ENCODE results near the gene NEURL3. TPM values are rescaled to one million over a fixed set of nuclear protein-coding genes. Genes with fewer than 3 reads are reported as not detected.

The NEURL3 gene
- total and polyA plus RNA-seq, 2 donors, result 0.04 TPM; not detected in 1

DNA sequence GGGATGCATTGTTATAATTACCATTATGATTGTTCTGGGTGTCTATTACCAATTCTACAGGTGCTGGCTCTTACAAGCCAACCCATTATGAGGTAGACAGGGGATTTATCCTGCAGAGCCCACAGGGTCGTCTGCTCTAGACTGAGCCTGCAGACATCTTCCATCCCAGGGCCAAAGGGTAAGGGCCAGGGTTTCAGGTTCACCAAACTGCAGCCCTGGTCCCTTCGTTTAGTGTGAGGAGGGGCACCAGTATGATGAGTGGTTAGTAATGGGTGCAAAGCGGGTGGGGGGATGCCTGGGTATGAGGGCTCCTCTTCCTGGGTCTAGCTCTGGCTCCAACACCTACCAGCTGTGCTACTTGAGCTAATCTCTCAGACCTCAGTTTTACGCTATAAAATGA, 30.2 kb upstream of the NEURL3 start:
- WGBS, result 92% methylated on average over 4 of the region's 4 CpGs
- no peak overlapping the region for H3K27ac ChIP-seq (ENCODE audit: low read depth)

GRCh38 chr2:96534701-96535181, 29.6 kb upstream of the NEURL3 start:
- no peak overlapping the region for H3K27ac ChIP-seq (ENCODE audit: low read depth)
- H3K36me3 ChIP-seq (ENCODE audit: insufficient read depth), result no peaks in the 10 kb centered on the region
- no peak for DNase-seq (ENCODE audit: extremely low spot score)
- H3K4me1 ChIP-seq (ENCODE audit: insufficient read depth), result peaks cover 4% of the 10 kb centered on the region
- 33% methylated on average over 5 of the region's 5 CpGs for WGBS
- no peak overlapping the region for H3K4me3 ChIP-seq (ENCODE audit: low read depth, low read length)

More for the DNA sequence above, 30.2 kb upstream of the NEURL3 start:
- peaks cover 4% of the 10 kb centered on the region for H3K4me1 ChIP-seq (ENCODE audit: insufficient read depth)
- H3K4me3 ChIP-seq (ENCODE audit: low read depth, low read length), result no peak overlapping the region
- no peak for DNase-seq (ENCODE audit: extremely low spot score)
- no peaks in the 10 kb centered on the region for H3K36me3 ChIP-seq (ENCODE audit: insufficient read depth)

DNA sequence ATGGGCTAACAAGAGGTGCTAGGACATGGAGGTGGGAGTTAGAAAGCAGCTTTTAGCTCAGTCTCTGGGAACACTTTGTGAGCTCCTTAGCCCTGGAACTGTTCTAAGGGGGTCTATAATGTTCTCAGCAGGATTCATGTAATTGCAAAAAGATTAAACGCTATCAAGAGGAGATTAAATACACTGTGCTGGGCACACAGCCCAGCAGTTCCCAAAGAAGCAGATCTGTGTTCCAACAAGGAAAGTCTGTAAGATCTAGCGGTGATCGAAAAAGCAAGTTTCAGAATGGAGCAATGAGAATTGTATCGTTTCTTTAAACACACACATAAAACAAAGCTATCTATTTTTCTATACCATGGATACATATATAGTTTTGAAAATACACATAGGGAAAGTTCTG, 29.0 kb upstream of the NEURL3 start:
- Histone ChIP-seq H3K27ac (ENCODE audit: low read depth) (peak overlapping the region; percentile 74), H3K4me1 (ENCODE audit: insufficient read depth) (peaks cover 4% of the 10 kb centered on the region), H3K36me3 (ENCODE audit: insufficient read depth) (no peaks in the 10 kb centered on the region), H3K4me3 (ENCODE audit: low read depth, low read length) (no peak overlapping the region)
- no peak for DNase-seq (ENCODE audit: extremely low spot score)
- 15% methylated on average over 4 of the region's 4 CpGs for WGBS

DNA sequence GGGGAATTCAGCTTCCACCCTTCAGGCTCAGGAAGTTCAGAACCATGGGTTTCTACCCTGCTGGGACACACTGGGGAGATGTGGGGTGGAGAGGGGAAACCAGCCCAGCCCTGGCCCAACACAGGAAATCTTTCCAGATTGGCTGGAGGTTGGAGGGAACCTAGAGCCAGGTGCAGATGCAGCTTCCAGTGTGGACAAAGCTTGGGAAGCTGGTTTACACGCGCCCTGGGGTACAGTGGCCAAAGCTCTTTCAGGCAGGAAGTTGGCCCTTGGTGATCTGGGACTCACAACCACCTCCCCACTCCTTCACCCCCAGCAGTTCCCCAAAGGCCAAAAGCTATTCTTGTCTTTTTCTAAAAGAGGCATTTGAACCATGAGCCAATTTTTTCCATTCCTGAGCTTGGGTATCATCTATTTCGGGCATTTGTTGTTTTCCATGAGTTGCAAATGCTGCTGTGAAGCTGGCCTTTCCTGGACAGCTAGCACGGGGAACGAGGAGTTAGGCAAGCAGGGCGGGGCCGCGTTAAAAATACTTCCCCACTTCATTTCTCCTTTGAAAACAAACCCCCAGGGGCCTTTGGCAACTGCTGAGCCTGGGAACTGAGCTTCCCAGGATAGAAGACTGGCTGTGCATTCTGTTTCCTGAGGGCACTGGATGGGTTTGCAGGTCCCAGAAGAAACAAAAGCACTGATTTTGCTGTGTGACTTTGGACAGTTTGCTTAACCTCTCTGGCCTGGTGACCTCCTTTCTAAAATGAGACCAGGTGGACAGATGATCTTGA, 28.3 kb upstream of the NEURL3 start:
- Histone ChIP-seq H3K36me3 (ENCODE audit: insufficient read depth) (no peaks in the 10 kb centered on the region), H3K27ac (ENCODE audit: low read depth) (peak overlapping the region; percentile 85), H3K4me3 (ENCODE audit: low read depth, low read length) (no peak overlapping the region), H3K4me1 (ENCODE audit: insufficient read depth) (peaks cover 4% of the 10 kb centered on the region)
- no peak for DNase-seq (ENCODE audit: extremely low spot score)
- 13% methylated on average over 8 of the region's 8 CpGs for WGBS

GRCh38 chr2:96532641-96533291, 27.6 kb upstream of the NEURL3 start:
- DNase-seq (ENCODE audit: extremely low spot score), result no peak
- peaks cover 4% of the 10 kb centered on the region for H3K4me1 ChIP-seq (ENCODE audit: insufficient read depth)
- WGBS, result 75% methylated on average over 7 of the region's 7 CpGs
- H3K36me3 ChIP-seq (ENCODE audit: insufficient read depth), result no peaks in the 10 kb centered on the region
- no peak overlapping the region for H3K4me3 ChIP-seq (ENCODE audit: low read depth, low read length)
- peak overlapping the region; percentile 85 for H3K27ac ChIP-seq (ENCODE audit: low read depth)

- 5% methylated on average over 23 of the region's 23 CpGs for WGBS
Measured at GRCh38 chr2:96531872-96532505, 26.8 kb upstream of the NEURL3 start.

DNA sequence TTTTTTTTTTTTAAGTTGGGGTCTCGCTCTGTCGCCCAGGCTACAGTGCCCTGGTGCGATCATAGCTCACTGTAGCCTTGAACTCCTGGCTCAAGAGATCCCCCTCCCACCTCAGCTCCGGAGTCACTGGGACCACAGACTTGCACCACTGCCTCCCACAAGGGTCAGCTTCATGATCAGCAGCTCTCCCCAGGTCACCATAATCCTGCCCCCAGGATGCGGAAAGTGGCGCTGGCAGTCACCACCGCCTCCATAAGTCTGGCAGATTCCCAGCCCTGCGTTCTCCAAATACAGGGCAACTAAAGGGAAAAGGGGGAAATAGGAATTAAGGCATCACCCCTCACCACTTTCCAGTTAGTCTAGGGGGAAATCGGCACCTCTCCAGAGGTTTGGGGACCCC, 26.2 kb upstream of the NEURL3 start:
- no peak for DNase-seq (ENCODE audit: extremely low spot score)
- H3K36me3 ChIP-seq (ENCODE audit: insufficient read depth), result no peaks in the 10 kb centered on the region
- peak overlapping the region; percentile 83 for H3K27ac ChIP-seq (ENCODE audit: low read depth)
- WGBS, result 76% methylated on average over 9 of the region's 9 CpGs
- H3K4me3 ChIP-seq (ENCODE audit: low read depth, low read length), result no peak overlapping the region
- H3K4me1 ChIP-seq (ENCODE audit: insufficient read depth), result peaks cover 4% of the 10 kb centered on the region

More at GRCh38 chr2:96531872-96532505, 26.8 kb upstream of the NEURL3 start:
- H3K27ac ChIP-seq (ENCODE audit: low read depth), result peak overlapping the region; percentile 85
- H3K4me1 ChIP-seq (ENCODE audit: insufficient read depth), result peaks cover 4% of the 10 kb centered on the region
- DNase-seq (ENCODE audit: extremely low spot score), result peak; percentile 99
- peak overlapping the region; percentile 3 for H3K4me3 ChIP-seq (ENCODE audit: low read depth, low read length)
- no peaks in the 10 kb centered on the region for H3K36me3 ChIP-seq (ENCODE audit: insufficient read depth)

GRCh38 chr2:96530474-96531357, 25.6 kb upstream of the NEURL3 start:
- no peaks in the 10 kb centered on the region for H3K36me3 ChIP-seq (ENCODE audit: insufficient read depth)
- H3K4me3 ChIP-seq (ENCODE audit: low read depth, low read length), result no peak overlapping the region
- H3K27ac ChIP-seq (ENCODE audit: low read depth), result peak overlapping the region; percentile 24
- no peak for DNase-seq (ENCODE audit: extremely low spot score)
- WGBS, result 74% methylated on average over 16 of the region's 16 CpGs
- H3K4me1 ChIP-seq (ENCODE audit: insufficient read depth), result peaks cover 4% of the 10 kb centered on the region

DNA sequence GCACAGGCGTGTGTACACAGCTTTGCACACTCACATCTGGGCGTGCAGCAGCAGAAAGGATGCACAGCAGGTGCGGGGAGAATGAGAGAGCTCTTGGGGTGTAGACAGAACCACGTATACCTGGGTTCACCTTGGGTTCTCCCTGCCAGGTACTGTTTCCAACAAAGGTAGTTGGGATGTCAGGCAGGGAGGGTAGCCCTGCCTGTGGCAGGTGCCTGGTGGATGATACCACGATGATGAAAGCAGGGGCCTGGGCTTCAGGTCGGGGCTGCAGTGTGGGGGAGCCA, 24.9 kb upstream of the NEURL3 start:
- no peak for DNase-seq (ENCODE audit: extremely low spot score)
- Histone ChIP-seq H3K27ac (ENCODE audit: low read depth) (no peak overlapping the region), H3K4me3 (ENCODE audit: low read depth, low read length) (no peak overlapping the region), H3K4me1 (ENCODE audit: insufficient read depth) (peaks cover 4% of the 10 kb centered on the region), H3K36me3 (ENCODE audit: insufficient read depth) (no peaks in the 10 kb centered on the region)
- 85% methylated on average over 6 of the region's 6 CpGs for WGBS

DNA sequence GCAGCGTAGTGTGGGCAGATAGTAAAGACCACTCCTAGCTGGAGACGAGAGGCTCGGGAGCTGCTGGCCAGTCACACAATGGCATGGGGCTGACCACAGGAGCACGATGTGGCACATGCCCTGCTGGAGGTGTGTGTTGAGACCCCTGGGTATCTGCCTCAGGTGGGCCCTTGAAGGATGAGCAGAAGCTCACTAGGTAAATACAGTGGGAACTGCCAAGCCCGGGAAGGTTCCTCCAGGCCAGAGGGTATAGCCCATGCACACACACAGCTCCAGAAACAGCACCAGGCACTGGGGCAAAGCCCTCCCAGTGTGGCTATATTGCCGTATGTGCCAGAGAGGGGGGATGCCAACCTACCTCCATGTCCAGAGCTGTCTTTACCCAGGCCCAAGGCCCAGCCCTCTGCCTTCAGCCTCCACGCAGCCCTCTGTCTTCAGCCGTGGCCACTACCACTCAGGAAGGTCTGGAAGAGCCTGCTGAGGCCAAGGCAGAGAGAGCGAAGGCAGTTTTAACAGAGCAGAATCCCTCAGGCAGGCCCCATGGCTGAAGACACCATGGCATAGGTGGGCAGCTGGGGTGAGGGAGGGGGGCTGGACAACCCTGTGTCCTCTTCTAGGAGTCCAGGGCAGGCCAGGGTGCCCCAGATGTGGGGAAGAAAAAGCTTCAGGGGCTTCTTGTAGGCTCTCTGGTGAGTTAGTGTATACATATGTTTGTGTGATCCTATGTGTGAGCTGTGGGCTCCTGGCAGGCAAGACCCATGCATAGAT, 24.4 kb upstream of the NEURL3 start:
- H3K4me3 ChIP-seq (ENCODE audit: low read depth, low read length), result no peak overlapping the region
- DNase-seq (ENCODE audit: extremely low spot score), result no peak

DNA sequence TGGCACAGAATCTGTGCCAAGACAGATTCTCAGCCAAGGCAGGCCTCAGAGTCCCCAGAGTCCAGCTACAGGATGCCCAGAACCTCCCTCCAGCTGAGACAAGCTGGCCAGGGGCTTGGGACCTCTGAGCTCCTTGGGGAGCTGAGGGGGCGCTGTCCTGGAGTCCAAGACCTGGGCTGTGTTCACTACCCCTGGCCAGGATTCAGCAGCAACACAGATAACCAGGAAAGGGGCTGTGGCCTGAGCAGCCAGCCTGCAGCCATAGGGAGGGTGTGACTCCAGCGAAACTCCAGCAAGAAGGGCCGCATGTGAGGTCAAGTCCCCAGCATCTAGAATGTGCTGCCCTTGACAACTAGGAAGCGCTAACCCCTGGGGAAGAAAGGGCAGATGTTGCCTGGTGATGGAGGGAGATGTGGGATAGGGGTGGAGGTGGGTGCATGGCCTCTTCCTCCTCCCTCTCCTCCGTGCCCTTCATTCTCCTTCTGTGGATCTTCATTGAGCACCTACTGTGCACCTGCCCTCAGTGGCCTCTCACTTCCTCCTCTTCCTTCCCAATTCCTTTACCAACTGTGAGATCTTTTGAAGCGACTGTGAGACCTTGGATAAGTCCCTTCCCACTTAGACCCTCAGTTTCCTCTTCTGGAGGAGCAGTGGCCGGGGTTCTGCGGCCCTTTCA, 23.7 kb upstream of the NEURL3 start:
- Histone ChIP-seq H3K36me3 (ENCODE audit: insufficient read depth) (no peaks in the 10 kb centered on the region), H3K27ac (ENCODE audit: low read depth) (no peak overlapping the region), H3K4me1 (ENCODE audit: insufficient read depth) (peaks cover 4% of the 10 kb centered on the region), H3K4me3 (ENCODE audit: low read depth, low read length) (no peak overlapping the region)
- 82% methylated on average over 8 of the region's 8 CpGs for WGBS
- DNase-seq (ENCODE audit: extremely low spot score), result no peak

More for the DNA sequence above, 24.4 kb upstream of the NEURL3 start:
- H3K36me3 ChIP-seq (ENCODE audit: insufficient read depth), result no peaks in the 10 kb centered on the region
- no peak overlapping the region for H3K27ac ChIP-seq (ENCODE audit: low read depth)
- peaks cover 4% of the 10 kb centered on the region for H3K4me1 ChIP-seq (ENCODE audit: insufficient read depth)
- WGBS, result 93% methylated on average over 9 of the region's 9 CpGs

DNA sequence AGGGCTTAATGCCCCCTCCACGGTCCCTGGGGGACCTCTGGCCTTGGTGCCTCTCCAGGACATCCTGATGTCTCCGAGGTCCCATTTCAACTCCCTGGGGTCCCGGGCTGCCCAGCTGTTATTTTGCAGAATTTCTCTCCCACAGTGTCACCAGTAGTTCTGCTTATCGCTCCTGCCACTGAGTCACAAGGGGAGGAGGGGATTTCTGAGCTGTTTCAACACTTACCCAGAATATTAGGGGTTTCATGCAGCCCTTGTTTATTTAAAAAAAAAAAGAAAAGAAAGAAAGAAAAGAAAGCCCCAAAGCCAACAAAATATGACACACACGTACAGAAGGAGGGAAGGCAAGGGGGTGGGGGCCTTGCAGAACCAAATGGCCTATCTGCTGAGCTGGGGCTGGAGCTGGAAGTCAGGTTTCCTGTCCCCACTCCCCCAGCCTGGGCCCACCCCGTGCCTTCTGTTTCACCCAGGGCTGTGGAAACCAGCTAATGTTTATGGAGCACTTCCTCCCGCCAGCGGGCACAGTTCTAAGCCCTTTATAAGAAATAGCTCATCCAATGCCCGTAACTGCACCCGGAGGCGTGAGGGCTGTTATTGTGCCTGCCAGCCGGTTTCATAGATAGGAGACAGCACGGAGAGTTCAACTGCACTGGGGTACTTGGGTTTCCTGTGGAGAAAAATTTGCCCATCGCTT, 23.0 kb upstream of the NEURL3 start:
- WGBS, result 24% methylated on average over 14 of the region's 14 CpGs
- Histone ChIP-seq H3K4me1 (ENCODE audit: insufficient read depth) (peaks cover 4% of the 10 kb centered on the region), H3K4me3 (ENCODE audit: low read depth, low read length) (peak overlapping the region; percentile 41), H3K36me3 (ENCODE audit: insufficient read depth) (no peaks in the 10 kb centered on the region), H3K27ac (ENCODE audit: low read depth) (peak overlapping the region; percentile 33)
- DNase-seq (ENCODE audit: extremely low spot score), result no peak

All from urinary bladder (tissue), 4 donors.